ENCODE results near the gene GOSR2.

Gene GOSR2

DNA sequence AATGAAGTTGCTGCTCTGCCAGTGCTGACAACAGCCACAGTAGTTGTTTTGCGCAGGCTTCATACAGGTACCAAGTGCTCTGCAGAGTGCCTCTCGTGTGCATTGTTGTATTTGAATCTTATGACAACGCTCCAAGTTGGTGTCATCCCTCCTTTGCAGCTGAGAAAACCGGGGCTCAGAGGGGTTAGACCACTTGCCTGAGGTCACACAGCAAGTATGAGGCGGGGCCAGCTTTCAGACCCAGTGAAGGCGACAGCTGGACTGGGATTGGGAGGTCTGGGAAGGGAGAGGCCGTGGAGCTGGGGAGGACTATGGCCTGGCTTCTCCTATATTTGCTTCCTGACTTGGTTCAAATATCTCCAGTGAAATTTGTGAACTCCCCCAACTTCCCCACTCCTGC lies 38.4 kb upstream of the GOSR2 start:
- no peak for TF ChIP-seq JUND (IDR thresholded peaks at IDR 0.05; ENCODE audit: low read depth)
- no peak for DNase-seq (ENCODE audit: low read depth in 1 of 2, low spot score in 1 of 2)
- in situ Hi-C loops (cut with HindIII; ENCODE audit: low pct_unique_long_range_greater_than_20kb, low sequenced_read_pairs) = no loop called here

DNA sequence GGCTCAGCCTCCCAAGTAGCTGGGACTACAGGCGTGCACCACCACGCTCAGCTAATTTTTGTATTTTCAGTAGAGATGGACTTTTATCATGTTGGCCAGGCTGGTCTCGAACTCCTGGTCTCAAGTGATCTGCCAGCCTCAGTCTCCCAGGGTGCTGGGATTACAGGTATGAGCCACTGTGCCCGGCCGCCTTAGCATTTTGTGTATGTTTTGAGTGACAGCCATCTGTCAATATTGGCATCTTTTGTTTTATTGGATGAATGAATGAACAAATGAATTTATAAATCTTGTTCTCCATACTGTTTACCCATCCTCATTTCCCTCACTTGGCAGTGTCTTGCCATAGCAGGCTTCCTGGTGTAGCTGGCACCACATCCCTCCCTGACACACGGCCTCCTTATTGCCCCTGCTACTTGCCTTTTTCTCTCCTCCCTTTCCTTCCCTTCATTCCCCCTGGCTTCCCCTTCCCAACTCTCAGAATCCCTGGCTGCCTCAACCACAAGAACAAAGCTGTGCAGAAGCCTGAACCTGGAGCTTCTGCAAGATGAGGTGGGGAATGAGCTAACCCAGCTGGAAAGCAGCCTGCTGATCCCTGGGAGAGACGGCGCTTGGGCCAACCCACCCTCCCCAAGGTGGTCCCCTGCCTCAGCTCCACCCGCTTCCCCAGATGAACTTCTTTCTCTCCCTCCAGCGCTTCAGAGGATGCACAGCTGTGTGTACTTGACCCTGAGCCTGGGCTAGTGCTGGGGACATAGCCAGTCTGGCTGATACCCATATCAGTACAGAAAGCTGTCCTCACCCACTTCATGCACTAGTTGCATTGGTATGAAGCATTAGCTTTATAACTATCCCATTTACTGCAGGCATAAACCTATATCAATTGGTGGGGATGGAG lies 37.3 kb upstream of the GOSR2 start:
- in situ Hi-C loops (cut with HindIII; ENCODE audit: low pct_unique_long_range_greater_than_20kb, low sequenced_read_pairs) = no loop called here
- no peak for TF ChIP-seq JUND (IDR thresholded peaks at IDR 0.05; ENCODE audit: low read depth)
- no peak for DNase-seq (ENCODE audit: low read depth in 1 of 2, low spot score in 1 of 2)

DNA sequence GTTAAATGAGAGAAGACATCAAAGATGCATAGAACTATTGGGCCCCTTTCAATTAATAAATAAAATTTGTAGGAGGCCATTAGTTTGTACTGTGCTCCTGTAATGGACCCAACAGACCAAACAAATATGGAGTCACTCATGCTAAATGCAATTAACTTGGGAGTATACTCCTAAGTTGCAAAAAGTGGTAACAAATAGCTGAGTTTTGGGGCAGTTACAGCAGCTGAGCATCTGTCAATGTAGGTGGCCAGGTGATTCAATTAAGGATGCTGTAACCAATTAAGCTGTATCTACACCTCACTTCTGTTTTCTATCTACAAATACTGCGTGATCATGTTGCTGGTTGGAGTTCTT lies 36.7 kb upstream of the GOSR2 start:
- TF ChIP-seq JUND (IDR thresholded peaks at IDR 0.05; ENCODE audit: low read depth) = no peak
- in situ Hi-C loops (cut with HindIII; ENCODE audit: low pct_unique_long_range_greater_than_20kb, low sequenced_read_pairs) = no loop called here
- DNase-seq (ENCODE audit: low read depth in 1 of 2, low spot score in 1 of 2) = no peak

DNA sequence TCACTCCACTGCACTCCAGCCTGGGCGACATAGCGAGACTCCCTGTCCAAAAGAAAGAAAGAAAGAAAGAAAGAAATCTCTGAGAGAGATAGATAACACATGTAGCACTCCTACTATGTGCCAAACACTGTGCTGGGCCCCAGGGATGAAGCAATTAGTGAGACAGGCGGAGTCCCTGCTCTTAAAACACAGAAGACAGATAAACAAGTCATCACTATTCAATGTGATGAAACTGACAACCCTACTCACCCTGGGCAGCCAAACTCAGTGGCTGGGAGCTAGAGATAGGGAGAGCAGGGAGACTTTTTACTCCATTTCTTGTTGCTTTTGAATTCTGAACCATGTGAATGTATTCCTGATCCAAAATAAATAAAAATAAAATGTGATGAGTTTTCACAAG lies 35.2 kb upstream of the GOSR2 start:
- no peak for TF ChIP-seq JUND (IDR thresholded peaks at IDR 0.05; ENCODE audit: low read depth)

DNA sequence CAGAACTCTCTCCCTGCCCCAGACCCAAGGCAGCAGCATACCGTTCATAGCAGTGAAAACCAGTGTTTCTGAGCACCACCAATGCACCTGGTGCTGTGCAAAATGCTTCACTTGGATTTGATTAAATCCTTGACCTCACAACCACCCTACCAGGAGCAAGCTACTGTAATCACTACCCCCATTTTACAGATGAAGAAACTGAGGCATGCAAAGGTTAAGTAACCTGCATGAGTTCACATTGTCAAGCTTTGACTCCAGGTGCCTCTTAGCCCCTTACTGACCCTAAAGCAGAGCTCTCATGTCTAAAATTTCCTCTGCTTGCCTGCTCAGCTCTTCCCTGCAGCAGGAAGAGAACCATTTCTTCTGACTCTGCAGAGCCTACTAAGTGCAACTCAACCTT lies 34.2 kb upstream of the GOSR2 start:
- in situ Hi-C loops (cut with HindIII; ENCODE audit: low pct_unique_long_range_greater_than_20kb, low sequenced_read_pairs) = no loop called here
- TF ChIP-seq JUND (IDR thresholded peaks at IDR 0.05; ENCODE audit: low read depth) = no peak
- no peak for DNase-seq (ENCODE audit: low read depth in 1 of 2, low spot score in 1 of 2)

More for the DNA sequence above, 35.2 kb upstream of the GOSR2 start:
- in situ Hi-C loops (cut with HindIII; ENCODE audit: low pct_unique_long_range_greater_than_20kb, low sequenced_read_pairs) = no loop called here
- DNase-seq (ENCODE audit: low read depth in 1 of 2, low spot score in 1 of 2) = no peak

DNA sequence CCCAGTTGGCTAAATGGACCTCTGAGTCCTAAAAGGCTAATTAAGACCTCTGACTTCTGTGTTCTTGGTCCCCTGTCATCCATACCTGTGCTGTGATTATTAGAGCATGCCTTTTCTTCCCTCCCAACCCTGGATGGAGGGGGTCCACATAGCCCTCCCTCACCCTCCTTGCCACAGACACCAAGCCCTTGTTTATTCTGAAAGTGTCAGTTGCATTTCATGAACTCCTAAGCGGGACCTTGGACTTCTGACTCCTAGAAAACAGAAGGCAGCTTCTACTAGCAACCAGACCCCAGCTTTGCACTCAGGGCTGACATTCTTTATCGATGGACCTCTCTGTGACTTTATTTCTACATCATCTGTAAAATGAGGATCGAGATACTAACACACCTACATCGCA lies 33.4 kb upstream of the GOSR2 start:
- TF ChIP-seq JUND (IDR thresholded peaks at IDR 0.05; ENCODE audit: low read depth) = no peak
- DNase-seq (ENCODE audit: low read depth in 1 of 2, low spot score in 1 of 2) = no peak
- in situ Hi-C loops (cut with HindIII; ENCODE audit: low pct_unique_long_range_greater_than_20kb, low sequenced_read_pairs) = no loop called here

DNA sequence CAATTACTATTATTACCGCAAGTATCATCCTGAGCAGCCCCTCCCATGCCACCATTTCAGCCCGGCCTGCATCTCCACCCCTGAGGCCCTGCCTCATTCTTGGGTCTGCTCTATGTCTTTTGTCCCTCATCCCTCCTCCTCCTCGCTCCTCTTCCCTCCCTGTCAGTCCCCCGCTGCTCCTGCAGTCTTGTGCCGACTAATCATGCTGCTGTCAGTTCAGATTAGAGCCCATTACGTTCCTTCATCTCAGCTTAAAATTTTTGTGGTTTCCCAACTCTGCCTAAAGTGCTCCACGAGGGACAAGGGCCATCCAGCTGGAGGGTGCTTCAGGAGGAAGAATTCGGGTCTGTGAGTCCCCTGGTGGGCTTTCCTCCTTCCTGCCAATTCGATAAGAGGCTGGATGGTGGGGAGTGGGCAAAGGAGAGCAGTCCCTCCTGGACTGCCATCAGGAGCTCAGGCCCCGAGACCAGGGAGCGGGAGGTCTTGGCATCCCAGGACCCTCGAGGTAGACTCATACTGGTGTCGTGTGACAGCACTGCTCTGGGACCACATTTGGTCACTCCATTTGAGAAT lies 32.9 kb upstream of the GOSR2 start:
- no peak for DNase-seq (ENCODE audit: low read depth in 1 of 2, low spot score in 1 of 2)
- TF ChIP-seq JUND (IDR thresholded peaks at IDR 0.05; ENCODE audit: low read depth) = no peak
- in situ Hi-C loops (cut with HindIII; ENCODE audit: low pct_unique_long_range_greater_than_20kb, low sequenced_read_pairs) = no loop called here

DNA sequence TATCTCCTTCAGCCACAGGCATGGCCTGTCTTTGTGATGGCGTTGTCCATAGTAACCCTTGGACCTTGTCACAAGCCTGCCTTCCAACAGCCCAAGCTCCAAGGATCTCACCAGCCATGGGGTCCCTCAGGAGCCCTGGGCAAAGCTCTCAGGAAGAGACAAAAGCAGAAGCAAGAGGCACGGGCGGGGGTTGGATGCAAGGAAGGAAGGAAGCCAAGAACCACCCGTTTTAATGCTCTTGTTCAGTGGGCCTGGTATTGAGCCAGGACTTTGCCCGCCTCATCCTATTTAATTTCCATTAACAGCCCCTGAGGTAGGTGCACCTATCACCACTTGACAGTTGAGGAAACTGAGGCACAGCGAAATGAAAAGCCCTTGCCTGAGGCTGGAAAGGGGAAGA lies 32.3 kb upstream of the GOSR2 start:
- in situ Hi-C loops (cut with HindIII; ENCODE audit: low pct_unique_long_range_greater_than_20kb, low sequenced_read_pairs) = no loop called here
- no peak for DNase-seq (ENCODE audit: low read depth in 1 of 2, low spot score in 1 of 2)
- no peak for TF ChIP-seq JUND (IDR thresholded peaks at IDR 0.05; ENCODE audit: low read depth)

DNA sequence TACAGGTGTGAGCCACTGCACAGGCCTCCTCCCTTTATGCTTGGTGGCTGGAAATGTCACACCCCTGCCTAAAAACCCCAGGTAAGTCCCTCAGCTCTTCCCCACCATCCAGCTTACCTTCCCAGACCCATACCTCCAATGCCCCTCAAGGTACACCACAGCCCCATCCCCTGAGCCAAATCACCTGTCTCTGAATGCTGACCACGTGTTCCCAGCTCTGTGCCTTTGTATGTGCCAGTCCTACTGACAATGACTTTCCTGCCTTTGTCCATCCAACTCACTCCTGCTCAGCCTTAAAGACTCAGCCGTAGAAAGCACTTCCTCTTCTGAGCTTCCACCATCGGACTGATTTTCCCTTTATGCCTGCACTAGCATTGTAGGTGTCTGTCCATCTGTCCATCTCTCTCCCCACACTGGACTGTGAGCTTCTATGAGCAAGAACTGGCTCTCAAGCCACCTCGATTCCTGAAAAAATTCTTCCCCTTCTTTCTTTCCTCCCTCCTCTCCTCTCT lies 30.7 kb upstream of the GOSR2 start:
- DNase-seq (ENCODE audit: low read depth in 1 of 2, low spot score in 1 of 2) = no peak
- in situ Hi-C loops (cut with HindIII; ENCODE audit: low pct_unique_long_range_greater_than_20kb, low sequenced_read_pairs) = no loop called here
- TF ChIP-seq JUND (IDR thresholded peaks at IDR 0.05; ENCODE audit: low read depth) = no peak

DNA sequence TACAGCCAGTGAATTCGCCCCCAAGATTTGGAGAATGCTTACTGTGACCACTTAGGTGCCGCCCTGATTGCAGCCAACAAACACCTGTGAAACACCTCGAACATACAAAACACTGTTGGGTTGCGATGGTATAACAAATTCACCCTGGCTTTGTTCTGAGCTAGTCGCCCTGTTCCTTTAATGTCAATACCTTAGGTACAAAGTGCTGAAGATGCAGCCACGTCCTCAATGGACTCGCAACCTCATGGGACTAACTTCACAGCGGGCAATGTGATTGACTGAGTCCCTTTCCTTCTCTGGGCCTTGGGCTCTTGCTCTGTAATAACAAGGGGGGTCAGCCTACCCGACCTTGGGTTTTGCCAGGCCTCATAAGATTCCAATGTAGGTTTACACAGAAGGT lies 28.9 kb upstream of the GOSR2 start:
- no peak for TF ChIP-seq JUND (IDR thresholded peaks at IDR 0.05; ENCODE audit: low read depth)
- no peak for DNase-seq (ENCODE audit: low read depth in 1 of 2, low spot score in 1 of 2)
- in situ Hi-C loops (cut with HindIII; ENCODE audit: low pct_unique_long_range_greater_than_20kb, low sequenced_read_pairs) = no loop called here

DNA sequence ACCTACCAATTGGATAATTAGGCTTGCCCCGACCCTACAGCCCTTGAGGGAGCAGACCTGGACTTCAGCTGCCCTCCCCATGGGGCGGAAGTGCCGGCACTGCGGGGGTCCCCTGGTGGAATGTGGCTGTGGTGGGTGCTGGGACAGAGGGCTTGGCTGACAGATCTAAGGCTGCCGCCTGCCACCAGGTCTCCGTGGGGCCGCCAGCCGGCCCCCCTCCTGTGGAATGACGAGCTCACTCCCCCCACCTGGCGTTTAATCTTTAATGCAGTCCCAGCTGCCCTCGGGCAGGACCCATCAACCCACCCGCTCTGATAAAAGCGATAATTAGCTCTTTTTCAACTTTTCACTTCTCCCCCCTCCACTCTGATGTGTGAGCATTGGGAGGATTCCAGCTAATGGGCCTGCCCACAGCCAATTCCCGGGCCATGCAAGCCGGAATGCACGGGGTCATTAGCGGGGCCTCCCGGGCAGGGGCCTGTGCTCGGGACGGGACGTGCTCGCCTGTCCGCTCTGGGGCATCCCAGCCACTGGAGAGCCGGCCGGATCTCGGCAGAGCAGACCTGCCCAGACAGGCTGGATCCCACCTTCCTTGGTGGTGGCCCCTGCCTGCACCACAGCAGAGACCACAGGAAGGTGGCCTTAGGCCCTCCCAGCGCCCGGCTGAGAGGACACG lies 28.3 kb upstream of the GOSR2 start:
- in situ Hi-C loops (cut with HindIII; ENCODE audit: low pct_unique_long_range_greater_than_20kb, low sequenced_read_pairs) = no loop called here
- no peak for DNase-seq (ENCODE audit: low read depth in 1 of 2, low spot score in 1 of 2)
- no peak for TF ChIP-seq JUND (IDR thresholded peaks at IDR 0.05; ENCODE audit: low read depth)

DNA sequence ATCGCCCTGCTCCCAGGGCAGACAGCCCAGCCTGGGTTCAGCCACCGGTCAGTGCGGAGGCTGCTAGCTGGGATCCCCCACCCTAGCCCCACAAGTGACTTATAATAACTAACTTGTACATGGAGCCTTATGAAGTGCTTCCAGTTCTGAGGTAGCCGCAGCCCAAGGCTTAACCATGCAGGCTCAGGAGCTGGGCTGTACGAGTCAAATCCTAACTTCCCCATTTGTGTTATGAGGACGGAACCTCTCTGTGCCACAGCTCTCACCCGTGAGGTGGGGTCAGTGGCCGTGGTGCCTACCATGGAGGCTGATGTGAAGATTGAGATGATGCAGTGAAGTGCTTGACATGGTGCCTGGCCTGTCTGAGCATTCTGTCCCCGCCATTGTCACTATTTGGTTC lies 27.8 kb upstream of the GOSR2 start:
- in situ Hi-C loops (cut with HindIII; ENCODE audit: low pct_unique_long_range_greater_than_20kb, low sequenced_read_pairs) = no loop called here
- no peak for DNase-seq (ENCODE audit: low read depth in 1 of 2, low spot score in 1 of 2)
- no peak for TF ChIP-seq JUND (IDR thresholded peaks at IDR 0.05; ENCODE audit: low read depth)

DNA sequence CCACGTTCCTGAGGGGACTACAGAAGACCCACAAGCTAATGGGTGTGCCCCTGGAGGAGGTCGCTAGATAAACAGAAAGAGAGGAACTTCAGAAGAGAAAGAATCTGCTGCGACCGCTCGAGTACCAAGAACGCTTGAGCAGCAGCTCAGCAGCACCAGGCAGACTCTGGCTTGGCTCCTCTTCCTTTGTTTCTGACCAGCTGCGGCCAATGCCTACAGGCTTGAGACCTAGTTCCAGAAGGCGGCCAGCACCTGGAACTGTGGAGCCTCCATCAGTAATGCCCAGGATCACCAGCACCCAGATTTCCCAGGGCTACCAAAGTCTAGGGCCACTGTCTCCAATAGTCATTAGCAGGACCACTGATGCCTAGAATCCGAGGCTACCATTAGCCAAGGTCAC lies 26.0 kb upstream of the GOSR2 start:
- DNase-seq (ENCODE audit: low read depth in 1 of 2, low spot score in 1 of 2) = no peak
- TF ChIP-seq JUND (IDR thresholded peaks at IDR 0.05; ENCODE audit: low read depth) = no peak
- in situ Hi-C loops (cut with HindIII; ENCODE audit: low pct_unique_long_range_greater_than_20kb, low sequenced_read_pairs) = no loop called here

Measured in T47D (cell line).